ENCODE data around the gene PTPN3. TPM values are rescaled to one million over a fixed set of nuclear protein-coding genes. Genes with fewer than 3 reads are reported as not detected.

Gene PTPN3
- total RNA-seq, 2 donors from 2014 or later, result 13.2 to 19.5 TPM

DNA sequence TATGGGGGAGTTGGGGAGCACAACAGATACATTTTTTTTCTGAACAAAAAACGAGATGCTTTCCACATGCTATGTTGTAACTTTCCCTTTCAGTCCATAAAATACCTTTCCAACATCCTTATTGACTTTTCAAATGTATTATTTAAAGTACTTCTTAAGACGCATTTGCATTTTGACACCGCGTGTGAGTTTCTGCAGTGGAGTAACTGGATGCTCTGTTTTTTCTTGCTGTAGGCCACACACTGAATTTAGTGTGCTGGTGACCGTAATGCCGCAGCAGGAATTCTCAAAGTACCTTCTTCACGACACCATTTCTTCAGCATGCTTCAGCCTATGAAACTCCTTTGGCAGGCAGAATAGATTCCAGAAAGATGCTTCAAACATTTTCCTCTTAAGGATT is 163.0 kb downstream of the PTPN3 start:
- TF ChIP-seq POLR2A (IDR thresholded peaks at IDR 0.05), result no peak
- TF ChIP-seq, protein P1, sequence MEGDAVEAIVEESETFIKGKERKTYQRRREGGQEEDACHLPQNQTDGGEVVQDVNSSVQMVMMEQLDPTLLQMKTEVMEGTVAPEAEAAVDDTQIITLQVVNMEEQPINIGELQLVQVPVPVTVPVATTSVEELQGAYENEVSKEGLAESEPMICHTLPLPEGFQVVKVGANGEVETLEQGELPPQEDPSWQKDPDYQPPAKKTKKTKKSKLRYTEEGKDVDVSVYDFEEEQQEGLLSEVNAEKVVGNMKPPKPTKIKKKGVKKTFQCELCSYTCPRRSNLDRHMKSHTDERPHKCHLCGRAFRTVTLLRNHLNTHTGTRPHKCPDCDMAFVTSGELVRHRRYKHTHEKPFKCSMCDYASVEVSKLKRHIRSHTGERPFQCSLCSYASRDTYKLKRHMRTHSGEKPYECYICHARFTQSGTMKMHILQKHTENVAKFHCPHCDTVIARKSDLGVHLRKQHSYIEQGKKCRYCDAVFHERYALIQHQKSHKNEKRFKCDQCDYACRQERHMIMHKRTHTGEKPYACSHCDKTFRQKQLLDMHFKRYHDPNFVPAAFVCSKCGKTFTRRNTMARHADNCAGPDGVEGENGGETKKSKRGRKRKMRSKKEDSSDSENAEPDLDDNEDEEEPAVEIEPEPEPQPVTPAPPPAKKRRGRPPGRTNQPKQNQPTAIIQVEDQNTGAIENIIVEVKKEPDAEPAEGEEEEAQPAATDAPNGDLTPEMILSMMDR (IDR thresholded peaks at IDR 0.05), result no peak
- DNase-seq (peak in 1 of 4 donors; percentile 2), ATAC-seq (no peak)
- intact Hi-C loops (cut with DNase I), result no loop called here
- H3K4me3 ChIP-seq, result no peak overlapping the region
- WGBS, 2 donors, result 81 to 85% methylated on average over 7 of the region's 7 CpGs
- H3K27me3 ChIP-seq, result no peaks in the 10 kb centered on the region
- peaks cover 32% of the 10 kb centered on the region for H3K4me1 ChIP-seq
- H3K9me3 ChIP-seq, result no peaks in the 10 kb centered on the region
- no peaks in the 10 kb centered on the region for H3K36me3 ChIP-seq (replicated peaks in 1 of 2; ENCODE audit: insufficient read depth in 1 of 2, low read depth in 2 of 2)
- no peak overlapping the region for H3K27ac ChIP-seq

DNA sequence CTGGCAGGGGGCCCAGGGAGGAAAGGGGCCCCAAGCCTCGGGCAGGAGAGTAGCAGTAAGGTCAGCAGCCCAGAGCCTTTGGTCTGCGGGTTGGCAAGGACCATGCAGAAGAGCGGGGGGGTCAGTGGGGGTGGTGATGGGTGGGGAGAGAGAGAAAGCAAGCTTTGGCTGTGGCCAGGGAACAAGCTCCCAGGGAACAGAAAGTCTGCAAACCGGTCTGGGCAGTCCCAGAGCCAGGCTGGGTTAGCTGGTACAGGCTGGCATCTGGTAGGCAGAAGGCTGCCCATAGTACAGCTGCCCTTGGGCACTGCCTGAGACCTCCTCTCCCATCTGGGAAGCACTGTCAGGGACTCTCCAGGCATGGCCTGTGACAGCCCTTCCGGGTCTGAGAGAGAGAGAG is 166.8 kb downstream of the PTPN3 start:
- H3K27ac ChIP-seq, result peak overlapping the region; percentile 93 to 99 (median 96)
- WGBS, 2 donors, result 7 to 11% methylated on average over 5 of the region's 5 CpGs
- no peaks in the 10 kb centered on the region for H3K27me3 ChIP-seq
- DNase-seq (peak; percentile 98 to 99 (median 98)), ATAC-seq (peak; percentile 91)
- TF ChIP-seq, protein P1 (IDR thresholded peaks at IDR 0.05), result peak in 1 of 7 experiments; percentile 19
- peak in 2 of 3 donors; percentile 64 to 72 for TF ChIP-seq POLR2A (IDR thresholded peaks at IDR 0.05)
- no peaks in the 10 kb centered on the region for H3K9me3 ChIP-seq
- peaks cover 68% of the 10 kb centered on the region for H3K4me1 ChIP-seq
- no peak overlapping the region for H3K4me3 ChIP-seq
- intact Hi-C loops (cut with DNase I), result no loop called here
- no peaks in the 10 kb centered on the region for H3K36me3 ChIP-seq (replicated peaks in 1 of 2; ENCODE audit: insufficient read depth in 1 of 2, low read depth in 2 of 2)

DNA sequence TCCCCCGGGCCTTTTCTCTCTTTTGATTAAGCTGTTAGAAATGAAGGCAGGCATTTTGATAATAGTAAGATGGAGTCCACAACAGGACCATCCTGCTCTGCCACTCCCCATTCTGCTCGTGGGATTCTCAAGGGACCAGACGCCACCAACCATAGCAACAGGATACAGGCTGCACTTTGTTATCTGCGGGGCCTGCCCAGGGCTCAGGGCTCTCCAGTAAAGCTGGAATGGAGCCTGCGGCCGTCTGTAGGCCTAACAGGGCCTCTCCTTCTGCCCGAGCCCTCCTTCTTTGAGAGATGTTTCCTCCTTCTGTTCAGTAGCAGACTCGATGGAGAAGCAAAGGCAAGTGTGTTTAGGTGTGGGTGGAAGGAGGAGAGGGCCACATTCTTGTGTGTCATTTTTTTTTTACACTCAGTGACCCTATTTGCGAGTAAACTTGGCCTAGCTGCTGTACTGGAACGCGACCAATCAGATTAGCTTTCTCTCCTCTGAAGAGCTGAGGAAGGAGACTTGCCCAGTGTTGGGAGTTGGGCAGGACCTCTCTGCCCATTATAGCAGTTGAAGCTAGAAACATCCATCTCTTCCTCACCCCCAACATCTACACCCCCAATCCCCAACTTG is 168.4 kb downstream of the PTPN3 start:
- Histone ChIP-seq H3K9me3 (no peaks in the 10 kb centered on the region), H3K4me3 (no peak overlapping the region), H3K27me3 (no peaks in the 10 kb centered on the region), H3K27ac (peak overlapping the region; percentile 93 to 99 (median 96)), H3K36me3 (replicated peaks in 1 of 2; ENCODE audit: insufficient read depth in 1 of 2, low read depth in 2 of 2) (no peaks in the 10 kb centered on the region), H3K4me1 (peaks cover 68% of the 10 kb centered on the region)
- 7 to 16% methylated on average over 11 of the region's 11 CpGs for WGBS, 2 donors
- ATAC-seq, result peak; percentile 40
- TF ChIP-seq POLR2A (IDR thresholded peaks at IDR 0.05), result no peak
- TF ChIP-seq, protein P1 (IDR thresholded peaks at IDR 0.05), result no peak
- DNase-seq, result peak; percentile 72 to 86 (median 82)
- intact Hi-C loops (cut with DNase I), result loop anchor here (10.0 kb wide), 1 partner anchor 145 kb away; no protein-coding TSS in a partner anchor

DNA sequence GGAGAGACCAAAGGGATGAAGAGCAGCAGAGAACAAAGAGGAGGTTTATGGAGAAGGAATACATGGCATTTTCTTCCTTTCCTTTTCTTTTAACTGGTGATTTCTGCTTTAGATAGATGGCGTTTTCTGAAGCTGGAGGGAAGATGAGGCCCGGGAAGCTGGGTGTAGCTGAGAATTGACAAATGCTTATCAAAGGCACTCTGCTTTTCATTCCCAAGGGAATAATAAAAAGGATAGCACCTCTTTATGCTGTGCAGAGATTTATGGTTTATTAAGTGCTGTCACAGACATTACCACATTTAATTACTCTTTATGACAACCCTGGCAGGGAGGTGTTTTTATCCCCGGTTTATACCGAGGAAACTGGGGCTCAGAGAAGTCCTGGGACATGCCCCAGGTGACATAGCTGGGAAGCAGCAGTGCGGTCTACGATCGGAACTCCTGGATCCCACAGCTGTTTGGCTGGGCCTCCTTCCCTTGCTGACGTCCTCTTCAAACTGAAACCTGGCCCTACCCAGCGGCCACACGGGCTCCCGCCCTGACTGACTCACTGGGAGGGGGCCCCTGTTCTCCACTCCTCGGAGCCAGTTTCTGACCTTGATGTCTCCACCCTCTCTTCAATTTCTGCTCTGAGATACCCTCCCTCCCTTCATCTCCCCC is 169.0 kb downstream of the PTPN3 start:
- Histone ChIP-seq H3K27ac (peak overlapping the region; percentile 93 to 99 (median 96)), H3K36me3 (replicated peaks in 1 of 2; ENCODE audit: insufficient read depth in 1 of 2, low read depth in 2 of 2) (no peaks in the 10 kb centered on the region), H3K9me3 (no peaks in the 10 kb centered on the region), H3K4me1 (peaks cover 68% of the 10 kb centered on the region), H3K4me3 (no peak overlapping the region), H3K27me3 (no peaks in the 10 kb centered on the region)
- ATAC-seq (peak; percentile 78), DNase-seq (peak; percentile 89 to 96 (median 94))
- TF ChIP-seq, protein P1 (IDR thresholded peaks at IDR 0.05), result no peak
- peak; percentile 24 to 64 (median 58) for TF ChIP-seq POLR2A (IDR thresholded peaks at IDR 0.05)
- intact Hi-C loops (cut with DNase I), result loop anchor here (10.0 kb wide), 1 partner anchor 144 kb away; no protein-coding TSS in a partner anchor
- WGBS, 2 donors, result 5 to 18% methylated on average over 9 to 12 of the region's 12 CpGs

Small RNA genes within 50 kb of the gene (microRNA-seq; reads per million reads assigned to microRNA genes)
- gene MIR3927 (ENCODE audit: borderline number of aligned reads in 2 of 2, borderline replicate concordance in 2 of 2), result 0 to 0.47 reads per million in 2 donors

Small RNA genes within 50 kb of the gene (small RNA-seq; reads per million reads assigned to genes)
- gene MIR3927, result not detected

Other genes starting within 250 kb of the PTPN3 start
- 100 to 1,000 TPM in 1 of 2 donors, 10 to 100 TPM in 1; 41.9 to 122 TPM for gene EPB41L4B, start 177.2 kb downstream of the PTPN3 start, total RNA-seq